ENCODE data around the gene NKX1-1. TPM values are rescaled to one million over a fixed set of nuclear protein-coding genes. Genes with fewer than 3 reads are reported as not detected.

Gene NKX1-1
- total RNA-seq, 2 donors from 2014 or later: not detected

DNA sequence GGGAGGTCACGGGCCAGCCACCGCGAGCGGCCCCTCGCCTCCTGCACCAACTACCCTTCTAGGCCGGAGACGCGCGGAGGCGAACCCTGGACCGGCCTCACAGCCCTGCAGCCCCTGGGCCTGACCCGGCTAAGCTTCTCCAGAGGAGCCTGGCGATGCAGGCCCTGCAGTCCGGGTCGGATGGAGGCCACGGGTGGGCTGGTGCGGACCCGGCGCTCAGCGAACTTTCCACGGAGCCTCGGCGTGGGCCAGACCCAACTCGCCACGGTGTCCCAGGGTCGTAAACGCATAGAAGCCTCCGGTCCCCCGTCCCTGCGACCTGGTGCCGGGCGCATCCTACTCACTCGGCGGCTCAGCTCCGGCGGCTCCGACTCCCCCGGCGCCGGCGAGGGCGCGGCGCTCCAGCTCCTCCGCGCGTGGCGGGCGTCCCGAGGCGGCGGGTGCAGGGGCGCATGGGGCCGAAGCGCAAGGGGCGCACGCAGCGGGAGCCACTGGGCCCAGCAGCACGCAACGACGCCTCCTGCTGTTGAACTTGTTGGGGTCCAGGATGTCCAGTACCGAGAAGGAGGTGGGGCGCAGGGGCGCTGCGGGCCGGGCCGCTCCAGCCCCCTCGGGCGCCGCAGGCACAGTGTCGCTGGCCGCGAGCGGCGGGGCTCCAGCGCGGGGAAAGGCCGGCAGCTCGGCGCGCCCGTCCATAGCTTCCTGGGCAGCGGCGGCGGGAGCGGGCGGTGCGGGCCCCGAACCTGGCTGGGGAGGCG lies 427 bp downstream of the NKX1-1 start:
- H3K9me3 Mint-ChIP-seq: no peaks in the 10 kb centered on the region
- no peak overlapping the region for H3K27ac Mint-ChIP-seq
- H3K36me3 Mint-ChIP-seq (ENCODE audit: insufficient read depth in 2 of 2): no peaks in the 10 kb centered on the region
- H3K4me3 Mint-ChIP-seq: no peak overlapping the region
- DNase-seq: no peak
- no peak for ATAC-seq (replicated peaks in 1 of 2)
- H3K27me3 Mint-ChIP-seq (ENCODE audit: low read depth): peaks cover 49% of the 10 kb centered on the region
- H3K4me1 Mint-ChIP-seq (ENCODE audit: low read depth): peaks cover 8% of the 10 kb centered on the region

DNA sequence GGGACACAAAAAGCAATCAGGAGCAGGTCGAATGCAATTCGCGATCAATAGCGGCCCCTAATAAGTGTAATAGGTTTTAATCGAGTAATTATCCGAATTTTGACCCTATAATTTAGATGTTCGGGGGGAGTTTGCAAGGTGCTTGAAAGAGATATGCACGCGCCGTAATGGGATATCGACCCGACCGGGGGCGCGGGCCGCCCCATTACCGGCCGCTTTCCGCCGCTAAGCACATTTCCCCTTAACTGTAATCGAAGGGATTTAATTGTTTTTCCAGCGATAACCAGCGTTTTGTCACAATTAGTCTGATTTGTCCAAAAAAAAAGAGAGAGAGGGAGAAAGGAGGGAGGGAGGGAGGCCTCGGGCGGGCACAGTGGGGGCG lies 997 bp downstream of the NKX1-1 start:
- Mint-ChIP-seq H3K9me3 (no peaks in the 10 kb centered on the region), H3K27me3 (ENCODE audit: low read depth) (peaks cover 48% of the 10 kb centered on the region), H3K4me3 (no peak overlapping the region), H3K4me1 (ENCODE audit: low read depth) (peaks cover 8% of the 10 kb centered on the region), H3K36me3 (ENCODE audit: insufficient read depth in 2 of 2) (no peaks in the 10 kb centered on the region), H3K27ac (peak overlapping the region; percentile 85)
- no peak for DNase-seq
- ATAC-seq (replicated peaks in 1 of 2): no peak

DNA sequence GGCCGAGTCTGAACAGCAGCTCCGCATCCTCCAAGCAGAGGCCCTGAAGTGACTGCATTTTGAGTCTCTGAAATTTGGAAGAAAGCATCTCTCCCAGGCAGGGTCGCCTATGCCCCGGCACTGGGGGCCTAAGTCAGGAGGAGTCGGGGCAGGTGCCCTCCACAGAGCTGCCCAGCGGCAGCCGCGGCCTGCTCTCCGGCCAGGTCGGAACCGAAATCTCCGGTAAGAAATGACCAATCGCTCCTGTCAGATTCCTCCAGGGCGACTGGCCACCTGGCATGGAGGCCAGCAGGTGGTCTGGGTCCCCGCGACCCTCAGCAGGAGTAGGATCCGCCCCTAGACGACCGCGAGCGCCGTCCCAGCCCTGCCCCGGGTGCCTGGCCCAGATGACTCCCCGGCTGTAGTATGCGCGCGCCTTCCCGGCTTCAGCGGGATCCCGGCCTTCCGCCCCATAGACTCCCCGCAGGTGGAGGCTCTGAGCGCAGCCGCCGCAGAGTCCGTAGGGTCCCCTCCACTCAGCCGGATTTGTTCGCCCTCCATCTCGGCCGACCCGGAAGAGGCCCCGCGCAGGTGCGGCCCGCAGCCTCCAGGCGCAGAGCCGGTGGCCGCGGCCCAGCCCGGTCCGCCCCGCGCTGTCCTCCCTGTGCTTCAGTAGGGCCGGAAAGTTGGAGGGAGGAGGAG lies 1.5 kb downstream of the NKX1-1 start:
- Mint-ChIP-seq H3K27me3 (ENCODE audit: low read depth) (peaks cover 46% of the 10 kb centered on the region), H3K36me3 (ENCODE audit: insufficient read depth in 2 of 2) (no peaks in the 10 kb centered on the region), H3K4me3 (no peak overlapping the region), H3K9me3 (no peaks in the 10 kb centered on the region), H3K4me1 (ENCODE audit: low read depth) (peaks cover 8% of the 10 kb centered on the region), H3K27ac (no peak overlapping the region)
- DNase-seq (no peak), ATAC-seq (replicated peaks in 1 of 2) (no peak)

DNA sequence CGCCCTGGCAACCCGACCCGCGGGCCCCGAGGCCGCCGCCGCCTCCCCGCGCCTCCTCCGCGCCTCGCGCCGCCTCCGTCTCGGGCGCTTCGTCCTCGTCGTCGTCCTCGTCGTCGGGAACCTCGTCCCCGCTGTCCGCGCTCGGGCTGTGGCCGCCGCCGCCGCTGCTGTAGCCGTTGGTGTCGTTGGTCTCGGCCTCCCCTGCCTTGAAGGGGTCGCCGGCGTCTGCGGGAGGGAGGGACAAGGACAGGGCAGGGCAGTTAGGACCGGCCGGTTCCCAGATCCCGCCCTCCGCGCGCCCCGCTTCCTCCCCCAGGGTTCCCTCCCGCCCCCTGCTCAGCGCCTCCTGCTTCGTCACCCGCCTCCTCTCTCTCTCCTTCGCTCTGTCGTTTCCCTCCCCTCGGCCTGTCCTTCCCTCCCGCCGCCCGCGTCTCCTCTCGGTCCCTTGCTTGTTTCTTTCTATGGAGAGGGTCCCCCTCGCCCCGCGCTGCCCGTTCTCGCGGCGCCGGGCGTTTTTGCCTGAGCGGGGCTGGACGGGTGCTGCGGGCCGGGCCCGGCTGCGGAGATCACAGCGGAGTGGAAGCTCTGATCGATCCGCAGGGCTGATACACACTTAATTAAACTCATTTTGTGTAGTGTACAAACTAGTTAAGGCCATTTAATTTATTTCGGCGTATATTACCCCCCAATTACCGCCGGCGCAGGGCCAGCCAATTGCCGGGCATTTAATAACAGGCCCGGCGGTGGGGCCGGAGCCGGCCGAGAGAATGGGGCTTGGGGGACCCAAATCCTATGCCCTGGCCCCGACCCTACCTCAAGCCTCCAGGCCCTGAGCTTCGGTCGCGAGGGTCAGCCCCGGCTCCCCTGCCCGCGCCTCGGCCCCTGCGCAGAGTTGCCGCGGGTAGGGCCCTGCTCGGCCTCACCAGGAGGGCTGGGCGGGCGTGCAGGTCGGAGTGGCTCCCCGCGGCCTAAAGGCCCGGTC lies 2.4 kb downstream of the NKX1-1 start:
- no peak for DNase-seq
- Mint-ChIP-seq H3K27me3 (ENCODE audit: low read depth) (peaks cover 38% of the 10 kb centered on the region), H3K9me3 (no peaks in the 10 kb centered on the region), H3K4me3 (peak overlapping the region; percentile 24 to 32), H3K4me1 (ENCODE audit: low read depth) (peaks cover 8% of the 10 kb centered on the region), H3K36me3 (ENCODE audit: insufficient read depth in 2 of 2) (peaks cover 0 to 1% of the 10 kb centered on the region in 2 donors), H3K27ac (no peak overlapping the region)
- no peak for ATAC-seq (replicated peaks in 1 of 2)

DNA sequence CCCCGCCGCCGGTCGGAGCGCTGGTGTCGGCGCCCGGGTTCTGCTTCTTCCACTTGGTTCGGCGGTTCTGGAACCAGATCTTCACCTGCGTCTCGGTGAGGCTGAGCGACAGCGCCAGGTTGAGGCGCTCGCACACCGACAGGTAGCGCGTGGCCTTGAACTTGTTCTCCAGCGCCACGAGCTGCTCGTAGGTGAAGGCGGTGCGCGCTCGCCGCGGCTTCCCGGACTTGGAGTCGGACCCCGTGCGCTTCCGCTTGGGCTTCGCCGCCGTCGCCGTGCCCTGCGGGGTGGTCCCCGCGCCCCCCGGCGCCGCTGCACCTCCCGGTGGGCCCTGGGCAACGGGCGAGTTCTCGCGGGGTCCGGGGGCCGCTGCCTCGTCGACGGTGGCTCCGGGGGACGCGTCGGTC lies 3.1 kb downstream of the NKX1-1 start:
- Mint-ChIP-seq H3K4me3 (no peak overlapping the region), H3K9me3 (peaks cover 0 to 3% of the 10 kb centered on the region in 2 donors), H3K27me3 (ENCODE audit: low read depth) (peaks cover 31% of the 10 kb centered on the region), H3K4me1 (ENCODE audit: low read depth) (peaks cover 2% of the 10 kb centered on the region), H3K27ac (no peak overlapping the region), H3K36me3 (ENCODE audit: insufficient read depth in 2 of 2) (peaks cover 0 to 4% of the 10 kb centered on the region in 2 donors)
- no peak for ATAC-seq (replicated peaks in 1 of 2)
- no peak for DNase-seq

DNA sequence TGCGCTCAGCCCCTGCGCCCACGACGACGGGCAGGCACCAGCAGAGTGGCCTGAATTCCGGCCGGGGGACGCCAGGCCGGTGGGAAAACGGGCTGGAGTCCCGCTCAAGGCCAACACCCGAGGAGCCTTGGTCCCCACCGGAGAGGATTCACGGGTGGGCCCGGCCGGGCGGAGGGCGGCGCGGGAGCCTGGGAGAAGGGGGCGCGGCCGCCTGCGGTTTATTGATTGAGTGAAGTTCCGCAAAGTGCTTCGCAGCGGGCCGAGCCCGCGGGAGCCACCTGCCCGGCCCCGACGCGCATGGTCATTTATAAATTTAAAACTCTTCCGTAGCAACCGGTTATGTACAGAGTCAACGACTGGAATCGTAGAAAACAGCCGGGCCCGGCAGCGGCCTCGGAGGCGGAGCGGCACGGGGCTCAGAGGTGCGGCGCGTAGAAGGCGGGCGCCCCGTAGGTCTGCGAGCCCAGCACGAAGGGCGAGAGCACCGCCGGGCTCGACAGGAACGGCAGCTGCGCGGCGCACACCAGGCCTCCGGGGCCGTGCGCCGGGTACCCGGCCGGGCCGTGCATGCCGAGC lies 3.6 kb downstream of the NKX1-1 start:
- Mint-ChIP-seq H3K4me1 (ENCODE audit: low read depth) (no peaks in the 10 kb centered on the region), H3K9me3 (peaks cover 0 to 3% of the 10 kb centered on the region in 2 donors), H3K4me3 (peak overlapping the region in 1 of 2 donors; percentile 42), H3K36me3 (ENCODE audit: insufficient read depth in 2 of 2) (peaks cover 0 to 4% of the 10 kb centered on the region in 2 donors), H3K27ac (no peak overlapping the region), H3K27me3 (ENCODE audit: low read depth) (peaks cover 26% of the 10 kb centered on the region)
- DNase-seq (no peak), ATAC-seq (replicated peaks in 1 of 2) (no peak)

DNA sequence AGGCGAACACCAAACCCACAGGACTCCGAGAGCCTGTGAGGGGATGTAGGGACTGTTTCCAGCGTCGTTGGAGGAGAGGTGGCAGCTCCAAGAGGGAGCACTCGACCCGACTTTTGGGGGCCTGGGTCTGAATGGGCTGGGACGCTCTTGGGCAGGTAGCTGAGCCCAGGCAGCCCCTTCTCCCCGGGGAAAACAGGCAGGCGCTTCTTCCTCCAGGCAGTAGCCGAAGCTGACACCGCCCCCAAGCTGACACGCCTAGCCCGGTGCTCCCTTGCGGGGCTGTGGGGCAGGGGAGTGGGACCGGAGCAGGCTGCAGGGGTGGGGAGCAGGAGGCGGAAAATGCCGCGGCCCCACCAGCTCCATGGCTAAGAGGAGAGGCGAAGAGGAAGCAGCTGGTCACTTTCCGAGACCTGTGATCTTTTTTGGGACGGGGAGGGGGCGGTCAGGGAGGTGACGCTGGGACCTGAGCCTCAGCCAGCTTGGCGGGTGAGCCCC lies 4.2 kb downstream of the NKX1-1 start:
- Mint-ChIP-seq H3K36me3 (ENCODE audit: insufficient read depth in 2 of 2) (peaks cover 0 to 4% of the 10 kb centered on the region in 2 donors), H3K9me3 (peaks cover 0 to 3% of the 10 kb centered on the region in 2 donors)

DNA sequence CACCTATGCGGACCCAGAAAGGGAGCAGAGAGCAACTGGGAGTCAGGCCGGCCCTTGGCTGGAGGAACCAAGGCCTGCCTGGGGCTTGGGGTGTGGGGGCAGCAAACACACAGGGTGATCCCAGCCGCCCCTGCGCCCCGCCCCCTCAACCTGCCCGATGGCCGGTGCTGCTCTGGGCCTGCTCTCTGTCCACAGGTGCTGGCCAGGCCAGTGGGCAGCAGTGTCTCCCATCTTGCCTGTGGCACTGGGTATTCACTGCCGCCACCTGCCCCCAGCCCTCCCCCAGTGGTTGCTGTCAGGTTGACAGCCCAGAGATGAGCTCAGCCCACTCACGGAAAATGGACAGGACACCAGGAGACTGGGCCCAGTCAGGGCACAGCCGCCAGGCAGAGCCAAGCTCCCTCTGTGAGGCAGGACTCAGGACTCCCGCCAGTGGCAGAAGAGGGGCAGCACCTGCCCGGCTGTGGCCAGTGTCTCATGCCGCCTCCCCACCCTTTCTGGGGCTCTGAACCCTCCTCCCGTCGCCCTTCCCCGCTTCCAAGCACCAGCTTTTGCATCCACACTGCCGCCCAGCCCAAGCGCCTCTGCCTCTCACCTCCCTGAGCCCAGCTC lies 4.7 kb downstream of the NKX1-1 start:
- Mint-ChIP-seq H3K4me1 (ENCODE audit: low read depth) (no peaks in the 10 kb centered on the region), H3K4me3 (no peak overlapping the region), H3K36me3 (ENCODE audit: insufficient read depth in 2 of 2) (peaks cover 2 to 7% of the 10 kb centered on the region in 2 donors), H3K27me3 (ENCODE audit: low read depth) (peaks cover 19% of the 10 kb centered on the region), H3K27ac (no peak overlapping the region), H3K9me3 (peaks cover 0 to 3% of the 10 kb centered on the region in 2 donors)
- DNase-seq (no peak), ATAC-seq (replicated peaks in 1 of 2) (no peak)

More for the DNA sequence above, 4.2 kb downstream of the NKX1-1 start:
- DNase-seq (no peak), ATAC-seq (replicated peaks in 1 of 2) (no peak)
- Mint-ChIP-seq H3K4me3 (no peak overlapping the region), H3K4me1 (ENCODE audit: low read depth) (no peaks in the 10 kb centered on the region), H3K27ac (no peak overlapping the region), H3K27me3 (ENCODE audit: low read depth) (peaks cover 20% of the 10 kb centered on the region)

DNA sequence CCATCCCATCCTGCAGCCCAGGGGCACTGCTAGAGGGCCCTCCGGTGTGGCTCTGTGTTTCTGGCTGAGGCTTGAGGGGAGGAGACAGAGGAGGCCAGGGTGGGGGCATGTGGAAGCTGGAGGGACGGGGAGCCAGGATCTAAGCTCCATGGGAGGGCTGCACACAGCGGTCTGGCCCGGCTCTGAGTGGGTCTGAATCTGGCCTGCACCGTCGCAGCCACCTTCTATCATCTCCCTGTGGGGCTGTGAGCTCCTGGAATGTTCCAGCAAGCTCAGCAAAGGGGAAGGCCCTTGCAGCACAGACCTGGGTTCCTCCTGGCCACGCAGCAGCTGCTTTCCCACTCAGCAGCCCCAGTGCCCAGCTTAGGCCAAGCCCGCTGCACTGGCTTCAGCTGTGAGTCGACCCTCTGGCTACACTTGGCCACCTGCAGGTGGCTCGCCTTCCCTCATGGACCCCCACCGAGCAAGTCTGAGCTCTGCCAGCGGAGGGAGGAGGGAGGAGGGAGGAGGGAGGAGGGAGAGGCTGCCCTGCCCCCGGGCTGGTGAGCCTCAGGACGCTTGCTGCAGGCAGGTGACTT lies 5.3 kb downstream of the NKX1-1 start:
- Mint-ChIP-seq H3K4me1 (ENCODE audit: low read depth) (no peaks in the 10 kb centered on the region), H3K4me3 (no peak overlapping the region), H3K36me3 (ENCODE audit: insufficient read depth in 2 of 2) (peaks cover 2 to 7% of the 10 kb centered on the region in 2 donors), H3K27ac (no peak overlapping the region), H3K9me3 (peaks cover 0 to 3% of the 10 kb centered on the region in 2 donors), H3K27me3 (ENCODE audit: low read depth) (peaks cover 19% of the 10 kb centered on the region)
- DNase-seq (no peak), ATAC-seq (replicated peaks in 1 of 2) (no peak)

DNA sequence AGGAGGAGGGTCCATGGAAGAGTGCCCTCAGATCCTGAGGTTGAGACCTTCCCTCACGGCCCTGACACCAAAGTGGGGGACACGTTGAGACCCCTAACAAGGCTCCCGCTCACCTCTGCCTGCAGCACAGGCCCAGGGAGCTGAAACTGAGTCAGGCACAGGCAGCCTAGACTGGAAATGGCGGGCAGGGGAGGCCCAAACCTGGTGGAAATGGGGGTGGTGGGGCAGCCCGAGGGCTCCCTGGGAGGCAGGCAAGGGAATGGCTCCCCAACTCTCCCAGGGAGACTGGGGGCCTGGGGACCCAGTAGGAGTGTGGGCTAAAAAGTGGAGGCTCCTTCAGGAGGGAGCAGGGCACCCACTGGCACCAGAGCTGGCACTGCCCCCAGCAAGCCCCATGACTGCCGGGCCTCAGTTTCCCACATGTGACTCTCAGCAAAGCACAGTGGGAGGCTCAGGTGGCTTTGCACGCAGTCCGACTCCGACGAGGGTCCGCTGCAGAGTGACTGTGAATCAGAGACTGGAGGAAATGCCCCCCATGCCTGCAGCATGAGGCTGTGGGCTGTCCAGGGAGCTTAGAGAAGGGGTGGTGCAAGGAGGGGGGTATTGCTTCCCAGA lies 5.9 kb downstream of the NKX1-1 start:
- no peak overlapping the region for H3K4me3 Mint-ChIP-seq

DNA sequence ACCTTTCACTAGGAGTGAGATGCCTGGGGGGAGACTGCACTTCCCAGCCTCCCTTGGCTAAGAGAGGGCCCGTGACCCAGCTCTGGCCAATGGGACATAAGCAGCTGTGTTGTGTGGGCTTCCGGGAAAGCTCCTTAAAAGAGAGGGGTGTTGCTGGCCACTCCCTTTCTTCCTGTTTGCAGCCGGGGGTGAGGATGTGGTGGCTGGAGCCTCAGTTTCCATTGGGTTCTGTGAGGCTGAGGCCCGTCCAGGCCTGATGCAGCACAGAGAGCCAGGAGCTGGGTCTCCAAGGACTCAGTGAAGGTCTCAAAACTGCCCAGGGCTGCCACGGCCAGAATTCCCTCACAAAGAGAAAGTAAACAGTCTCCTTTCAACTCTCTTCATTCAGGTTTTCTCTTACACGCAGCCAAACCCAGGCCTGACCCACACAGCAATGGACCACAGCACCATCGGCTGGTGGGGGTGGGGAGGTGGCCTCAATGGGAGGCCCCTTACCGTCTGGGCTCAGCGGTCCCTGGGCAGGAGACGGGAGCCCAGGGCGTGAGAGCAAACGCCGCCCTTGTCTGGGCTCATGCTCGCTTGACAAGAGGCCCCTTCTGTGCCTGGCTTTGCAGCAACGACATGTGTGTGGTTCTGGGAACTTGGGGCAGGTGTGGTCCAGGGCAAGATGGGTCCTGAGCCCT lies 6.6 kb downstream of the NKX1-1 start:
- H3K27ac Mint-ChIP-seq: no peak overlapping the region
- no peak for ATAC-seq (replicated peaks in 1 of 2)
- no peak for DNase-seq

More for the DNA sequence above, 5.9 kb downstream of the NKX1-1 start:
- H3K27me3 Mint-ChIP-seq (ENCODE audit: low read depth): peaks cover 16% of the 10 kb centered on the region
- H3K9me3 Mint-ChIP-seq: peaks cover 0 to 5% of the 10 kb centered on the region in 2 donors
- ATAC-seq (replicated peaks in 1 of 2) (no peak), DNase-seq (no peak)
- H3K36me3 Mint-ChIP-seq (ENCODE audit: insufficient read depth in 2 of 2): peaks cover 2 to 10% of the 10 kb centered on the region in 2 donors
- no peaks in the 10 kb centered on the region for H3K4me1 Mint-ChIP-seq (ENCODE audit: low read depth)
- no peak overlapping the region for H3K27ac Mint-ChIP-seq

More for the DNA sequence above, 6.6 kb downstream of the NKX1-1 start:
- Mint-ChIP-seq H3K4me3 (no peak overlapping the region), H3K4me1 (ENCODE audit: low read depth) (no peaks in the 10 kb centered on the region), H3K36me3 (ENCODE audit: insufficient read depth in 2 of 2) (peaks cover 2 to 10% of the 10 kb centered on the region in 2 donors), H3K9me3 (peaks cover 0 to 5% of the 10 kb centered on the region in 2 donors), H3K27me3 (ENCODE audit: low read depth) (peaks cover 14% of the 10 kb centered on the region)
